ENCODE measurements around the gene CETP.

Gene CETP

GRCh38 chr16:56935201-56935600 is 26.5 kb upstream of the CETP start:
- no peak for DNase-seq

GRCh38 chr16:56936491-56936890 is 25.3 kb upstream of the CETP start:
- no peak for DNase-seq

- no peak for DNase-seq
Observed at GRCh38 chr16:56936950-56937349, 24.8 kb upstream of the CETP start.

GRCh38 chr16:56938664-56939513 is 22.9 kb upstream of the CETP start:
- no peak for DNase-seq

GRCh38 chr16:56939801-56940200 is 21.9 kb upstream of the CETP start:
- DNase-seq: no peak

GRCh38 chr16:56941092-56941491 is 20.7 kb upstream of the CETP start:
- DNase-seq: no peak

GRCh38 chr16:56941856-56942331 is 19.9 kb upstream of the CETP start:
- no peak for DNase-seq

GRCh38 chr16:56943761-56944375 is 17.9 kb upstream of the CETP start:
- no peak for DNase-seq

GRCh38 chr16:56944954-56945839 is 16.6 kb upstream of the CETP start:
- peak; percentile 30 for DNase-seq

GRCh38 chr16:56945847-56946527 is 15.8 kb upstream of the CETP start:
- no peak for DNase-seq

- no peak for DNase-seq
Observed at GRCh38 chr16:56946767-56947603, 14.8 kb upstream of the CETP start.

- DNase-seq: no peak
Observed at GRCh38 chr16:56947604-56947995, 14.2 kb upstream of the CETP start.

GRCh38 chr16:56948234-56948633 is 13.5 kb upstream of the CETP start:
- no peak for DNase-seq

- no peak for DNase-seq
Observed at GRCh38 chr16:56950051-56950450, 11.7 kb upstream of the CETP start.

- no peak for DNase-seq
Observed at GRCh38 chr16:56950455-56950854, 11.3 kb upstream of the CETP start.

- peak; percentile 6 for DNase-seq
Observed at GRCh38 chr16:56950881-56951771, 10.6 kb upstream of the CETP start.

- DNase-seq: no peak
Observed at GRCh38 chr16:56953006-56953405, 8.7 kb upstream of the CETP start.

GRCh38 chr16:56956076-56956475 is 5.7 kb upstream of the CETP start:
- no peak for DNase-seq

GRCh38 chr16:56956756-56957155 is 5.0 kb upstream of the CETP start:
- DNase-seq: no peak

GRCh38 chr16:56960681-56961281 is 969 bp upstream of the CETP start:
- DNase-seq: no peak

Data from kidney glomerular epithelial cell (primary cell).